T-cell (primary cell): Measurements from ENCODE around the gene ZXDC. TPM values are rescaled to one million over a fixed set of nuclear protein-coding genes. Genes with fewer than 3 reads are reported as not detected.

Source experiments
- ATAC-seq, 4 experiments: fragments of 200-7000 bp in 3 of 4; fragments of 150-1000 bp in 1 of 4; cut with Tn5 transposase; replicated peaks in 1 of 4; 1 replicate in 3 of 4; 2 replicates in 1 of 4; pipeline ENCODE4 v1.10.0; 2021; ENCODE audit warnings: moderate library complexity in 3 of 4, mild to moderate bottlenecking in 2 of 4, moderate number of reproducible peaks in 1 of 4
- CTCF ChIA-PET, 2 donors: fragments of 300-600 bp; sonication (Branson Sonifier 250); formaldehyde crosslinking; loops; one replicate each; lab custom pipeline; 2022; ENCODE audit warnings: antibody characterized with exemption in 2 of 2; lab: Charles Lee
- POLR2A ChIA-PET, 2 donors: fragments of 300-600 bp; sonication (Branson Sonifier 250); formaldehyde crosslinking; loops; one replicate each; lab custom pipeline; 2022; ENCODE audit warnings: antibody characterized with exemption in 2 of 2; lab: Charles Lee
- DNase-seq, 35 experiments: peaks; one replicate each; pipeline versions ENCODE4 v3.0.0 to v3.0.0-alpha.2; 2013 to 2023
- H3K27ac ChIP-seq: one replicate; pipeline ENCODE4 v1.5.1; 2013; ENCODE audit warnings: low read length
- H3K27me3 ChIP-seq, 2 experiments: replicated peaks in 1 of 2; 1 replicate in 1 of 2; 2 replicates in 1 of 2; pipeline versions ENCODE4 v1.6.1 to v1.7.0; 2013; ENCODE audit warnings: low read length in 1 of 2, mixed read lengths in 1 of 2; ENCODE audit not compliant: control insufficient read depth in 2 of 2, insufficient read depth in 2 of 2; ENCODE audit errors: extremely low read depth in 1 of 2
- H3K36me3 ChIP-seq, 2 donors: 1 replicate in 1 of 2; 2 replicates in 1 of 2; pipeline versions ENCODE4 v1.6.1 to v1.7.0; 2013; ENCODE audit warnings: low read length in 1 of 2; ENCODE audit not compliant: control insufficient read depth in 2 of 2, insufficient read depth in 1 of 2; ENCODE audit errors: extremely low read depth in 1 of 2
- H3K4me1 ChIP-seq, 2 experiments: 1 replicate in 1 of 2; 2 replicates in 1 of 2; pipeline versions ENCODE4 v1.6.1 to v1.7.0; 2013; ENCODE audit warnings: low read length in 2 of 2, mixed read lengths in 1 of 2; ENCODE audit not compliant: insufficient read depth in 2 of 2, control insufficient read depth in 1 of 2; ENCODE audit errors: extremely low read depth in 1 of 2
- H3K4me3 ChIP-seq, 2 donors: 1 replicate in 1 of 2; 2 replicates in 1 of 2; pipeline versions ENCODE4 v1.5.1 to v1.7.0; 2013; ENCODE audit warnings: mild to moderate bottlenecking in 2 of 2, low read length in 1 of 2, moderate library complexity in 1 of 2; ENCODE audit not compliant: control insufficient read depth in 1 of 2; ENCODE audit errors: extremely low read depth in 1 of 2
- H3K9me3 ChIP-seq: 2 replicates; pipeline ENCODE4 v1.7.0; 2013
- H3K27ac Mint-ChIP-seq, 2 donors: one replicate each; pipeline ENCODE4 v1.8.0; 2020 to 2021; ENCODE audit warnings: mild to moderate bottlenecking in 2 of 2, mixed read lengths in 2 of 2
- H3K27me3 Mint-ChIP-seq, 2 donors: one replicate each; pipeline ENCODE4 v1.8.0; 2021 to 2022; ENCODE audit warnings: mixed read lengths in 2 of 2
- H3K36me3 Mint-ChIP-seq: one replicate; pipeline ENCODE4 v1.8.0; 2021; ENCODE audit warnings: mixed read lengths
- H3K4me1 Mint-ChIP-seq, 3 donors: one replicate each; pipeline ENCODE4 v1.8.0; 2020 to 2022; ENCODE audit warnings: mixed read lengths in 3 of 3, mild to moderate bottlenecking in 1 of 3
- H3K4me3 Mint-ChIP-seq, 3 donors: one replicate each; pipeline ENCODE4 v1.8.0; 2020 to 2022; ENCODE audit warnings: mild to moderate bottlenecking in 3 of 3, mixed read lengths in 3 of 3, moderate library complexity in 3 of 3
- H3K9me3 Mint-ChIP-seq, 3 donors: one replicate each; pipeline ENCODE4 v1.8.0; 2020 to 2022; ENCODE audit warnings: mixed read lengths in 3 of 3
- WGBS: methylation state at CpG from one replicate; pipeline ENCODE4 v1.1.5; 2013; ENCODE audit warnings: missing lambda C conversion rate; ENCODE audit not compliant: insufficient coverage; 5-methylcytosine and 5-hydroxymethylcytosine counted together
- total RNA-seq, 35 experiments: library from RNA in 6 of 35; stranded (reverse) in 6 of 35; fragments of 120-200 nt in 1 of 35; gene quantifications; one replicate each; pipeline versions ENCODE4 v1.2.1 to v1.2.4 and lab custom pipeline; 2013 to 2026

ZXDC gene
- total RNA-seq, 5 donors from 2014 or later (not counting 1 experiment from before 2014, with no cell fraction given) = 57.6 to 68.7 (median 61.8) TPM

DNA sequence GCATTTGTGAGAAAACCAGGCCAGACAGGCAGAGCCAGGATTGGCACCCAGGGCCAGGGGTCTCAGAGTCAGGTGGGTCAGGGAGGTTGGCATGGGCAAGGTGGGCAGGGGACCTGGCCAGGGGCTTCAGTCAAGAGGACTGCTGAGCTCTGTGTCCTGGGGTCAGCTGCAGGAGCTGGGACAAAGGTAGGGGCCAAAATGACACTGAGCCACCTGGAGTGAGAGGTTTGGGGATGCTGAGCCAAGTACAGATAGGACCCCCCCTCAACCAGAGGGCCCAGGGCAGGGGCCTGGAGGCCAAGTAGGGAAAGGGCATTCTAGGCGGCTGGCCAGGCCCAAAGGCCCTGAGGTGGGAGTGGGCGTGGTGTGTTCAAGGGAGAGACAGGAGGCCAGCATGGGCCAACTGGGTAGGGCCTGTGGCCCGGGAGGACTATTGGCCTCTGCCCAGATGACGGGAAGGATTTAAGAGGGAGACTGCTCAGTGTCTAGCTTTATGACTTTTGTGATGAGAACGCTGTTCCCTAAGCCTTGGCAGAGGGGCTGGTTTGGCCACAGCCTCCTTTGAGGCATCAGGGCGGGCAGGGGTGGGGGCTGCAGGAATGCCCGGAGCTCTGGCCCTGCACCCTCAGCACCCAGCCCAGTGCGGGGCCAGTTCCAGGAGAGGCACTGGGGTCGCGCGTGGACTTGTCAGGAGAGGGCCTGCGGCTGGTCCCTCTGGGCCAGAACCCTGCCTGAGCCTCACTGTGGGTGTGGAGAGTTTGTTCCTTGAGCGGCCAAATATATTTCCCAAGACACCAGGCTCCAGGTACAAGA, 77.9 kb downstream of the ZXDC start:
- H3K4me1 Mint-ChIP-seq = no peaks in the 10 kb centered on the region
- H3K27ac Mint-ChIP-seq = no peak overlapping the region
- no peaks in the 10 kb centered on the region for H3K9me3 Mint-ChIP-seq
- Histone ChIP-seq H3K27ac (no peak overlapping the region), H3K4me3 (no peak overlapping the region), H3K27me3 (peaks cover 6 to 35% of the 10 kb centered on the region in 2 experiments), H3K9me3 (no peaks in the 10 kb centered on the region), H3K4me1 (no peaks in the 10 kb centered on the region), H3K36me3 (no peaks in the 10 kb centered on the region)
- ChIA-PET POLR2A (no interaction called here), CTCF (no interaction called here)
- ATAC-seq (no peak), DNase-seq (no peak)
- 88% methylated on average over 7 of the region's 13 CpGs for WGBS
- H3K27me3 Mint-ChIP-seq = peaks cover 39 to 44% of the 10 kb centered on the region in 2 donors
- H3K36me3 Mint-ChIP-seq = no peaks in the 10 kb centered on the region
- no peak overlapping the region for H3K4me3 Mint-ChIP-seq

DNA sequence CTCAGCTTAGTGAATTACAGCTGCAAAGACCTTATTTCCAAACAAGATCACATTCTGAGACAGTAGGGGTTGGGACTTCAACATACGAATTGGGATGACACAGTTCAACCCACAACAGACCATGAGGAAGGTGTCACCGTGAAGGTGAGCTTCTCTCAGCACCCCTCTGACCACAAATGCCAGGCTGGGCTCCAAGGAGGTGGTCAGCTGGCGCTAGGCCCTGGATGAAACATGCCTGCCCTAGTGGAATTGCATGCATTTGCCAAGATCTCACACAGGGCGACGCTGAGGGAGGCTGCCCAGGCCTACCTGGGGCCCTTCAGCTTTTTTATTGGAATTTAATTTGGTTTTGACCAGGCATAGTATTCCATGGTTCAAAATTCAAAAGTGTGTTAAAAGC, 79.2 kb downstream of the ZXDC start:
- ChIA-PET CTCF (no interaction called here), POLR2A (no interaction called here)
- H3K9me3 ChIP-seq = no peaks in the 10 kb centered on the region
- Mint-ChIP-seq H3K4me1 (no peaks in the 10 kb centered on the region), H3K9me3 (no peaks in the 10 kb centered on the region), H3K27me3 (peaks cover 44 to 46% of the 10 kb centered on the region in 2 donors), H3K36me3 (no peaks in the 10 kb centered on the region), H3K27ac (no peak overlapping the region), H3K4me3 (no peak overlapping the region)
- no peak for DNase-seq
- no peaks in the 10 kb centered on the region for H3K36me3 ChIP-seq
- no peak for ATAC-seq
- no peak overlapping the region for H3K27ac ChIP-seq
- H3K4me1 ChIP-seq = no peaks in the 10 kb centered on the region
- no peak overlapping the region for H3K4me3 ChIP-seq
- peaks cover 6 to 36% of the 10 kb centered on the region in 2 experiments for H3K27me3 ChIP-seq
- 67% methylated on average over 4 of the region's 5 CpGs for WGBS

DNA sequence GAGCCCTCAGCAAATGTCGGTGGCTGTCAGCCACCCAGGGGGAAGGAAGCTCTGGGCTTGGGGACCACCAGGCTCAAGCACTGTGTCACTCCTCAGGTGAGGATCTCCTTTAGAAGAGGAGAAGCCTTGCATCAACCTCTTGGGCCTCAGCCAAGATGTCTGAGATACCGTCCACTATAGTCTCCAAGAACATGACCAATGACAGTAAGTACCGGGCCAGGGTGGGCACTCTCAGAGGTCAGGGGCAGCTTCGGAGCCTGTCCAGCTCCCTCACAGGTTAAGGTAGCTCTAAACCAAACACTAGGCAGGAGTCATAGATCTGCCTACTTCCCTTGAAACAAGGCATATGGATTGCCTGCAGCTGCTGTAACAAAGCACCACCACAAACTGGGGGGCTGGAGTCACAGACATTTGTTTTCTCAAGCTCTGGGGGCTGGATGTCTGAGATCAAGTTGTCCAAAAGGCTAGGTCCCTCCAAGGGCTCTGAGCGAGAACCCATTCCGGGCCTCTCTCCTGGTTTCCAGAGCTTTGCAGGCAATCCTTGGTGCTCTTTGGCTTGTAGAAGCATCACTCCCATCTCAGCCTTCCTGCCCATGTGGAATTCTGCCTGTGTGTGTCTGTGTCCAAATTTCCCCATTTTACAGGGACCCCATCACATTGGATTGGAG, 79.7 kb downstream of the ZXDC start:
- Histone ChIP-seq H3K36me3 (no peaks in the 10 kb centered on the region), H3K4me1 (no peaks in the 10 kb centered on the region), H3K9me3 (no peaks in the 10 kb centered on the region), H3K4me3 (no peak overlapping the region), H3K27me3 (peaks cover 6 to 37% of the 10 kb centered on the region in 2 experiments), H3K27ac (no peak overlapping the region)
- no peaks in the 10 kb centered on the region for H3K36me3 Mint-ChIP-seq
- DNase-seq (no peak), ATAC-seq (no peak)
- no peak overlapping the region for H3K4me3 Mint-ChIP-seq
- WGBS = 94% methylated on average over 4 of the region's 6 CpGs
- H3K4me1 Mint-ChIP-seq = peaks cover 0 to under 1% (median 0%) of the 10 kb centered on the region in 3 donors
- no peak overlapping the region for H3K27ac Mint-ChIP-seq
- peaks cover 48 to 52% of the 10 kb centered on the region in 2 donors for H3K27me3 Mint-ChIP-seq
- POLR2A ChIA-PET = no interaction called here
- CTCF ChIA-PET = no interaction called here
- H3K9me3 Mint-ChIP-seq = no peaks in the 10 kb centered on the region

DNA sequence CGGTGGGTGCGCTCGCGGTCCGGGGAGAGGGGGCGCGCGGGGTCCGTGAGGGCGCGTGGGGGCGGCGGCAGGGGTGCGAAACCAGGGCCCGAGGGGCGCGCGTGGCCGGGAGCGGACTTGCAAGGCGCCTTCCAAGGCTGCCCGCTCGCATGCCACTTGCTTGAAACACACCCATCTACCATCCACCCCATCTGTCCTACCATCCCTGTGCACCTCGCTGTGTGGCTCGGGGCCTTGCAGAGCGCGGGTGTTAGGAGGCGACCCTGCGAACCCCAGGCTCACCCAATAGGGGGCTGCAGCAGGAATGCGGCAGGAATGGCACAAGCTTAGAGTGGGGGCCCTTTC, 80.7 kb downstream of the ZXDC start:
- Histone ChIP-seq H3K27ac (no peak overlapping the region), H3K4me1 (no peaks in the 10 kb centered on the region), H3K36me3 (no peaks in the 10 kb centered on the region), H3K4me3 (no peak overlapping the region), H3K9me3 (no peaks in the 10 kb centered on the region), H3K27me3 (peaks cover 6 to 48% of the 10 kb centered on the region in 2 experiments)
- H3K36me3 Mint-ChIP-seq = no peaks in the 10 kb centered on the region
- ATAC-seq (no peak), DNase-seq (no peak)
- no peak overlapping the region for H3K27ac Mint-ChIP-seq
- no peak overlapping the region for H3K4me3 Mint-ChIP-seq
- peaks cover 58 to 60% of the 10 kb centered on the region in 2 donors for H3K27me3 Mint-ChIP-seq
- H3K9me3 Mint-ChIP-seq = no peaks in the 10 kb centered on the region
- peaks cover 0 to 5% (median 0%) of the 10 kb centered on the region in 3 donors for H3K4me1 Mint-ChIP-seq
- ChIA-PET CTCF (no interaction called here), POLR2A (no interaction called here)
- 17% methylated on average over 16 of the region's 30 CpGs for WGBS

DNA sequence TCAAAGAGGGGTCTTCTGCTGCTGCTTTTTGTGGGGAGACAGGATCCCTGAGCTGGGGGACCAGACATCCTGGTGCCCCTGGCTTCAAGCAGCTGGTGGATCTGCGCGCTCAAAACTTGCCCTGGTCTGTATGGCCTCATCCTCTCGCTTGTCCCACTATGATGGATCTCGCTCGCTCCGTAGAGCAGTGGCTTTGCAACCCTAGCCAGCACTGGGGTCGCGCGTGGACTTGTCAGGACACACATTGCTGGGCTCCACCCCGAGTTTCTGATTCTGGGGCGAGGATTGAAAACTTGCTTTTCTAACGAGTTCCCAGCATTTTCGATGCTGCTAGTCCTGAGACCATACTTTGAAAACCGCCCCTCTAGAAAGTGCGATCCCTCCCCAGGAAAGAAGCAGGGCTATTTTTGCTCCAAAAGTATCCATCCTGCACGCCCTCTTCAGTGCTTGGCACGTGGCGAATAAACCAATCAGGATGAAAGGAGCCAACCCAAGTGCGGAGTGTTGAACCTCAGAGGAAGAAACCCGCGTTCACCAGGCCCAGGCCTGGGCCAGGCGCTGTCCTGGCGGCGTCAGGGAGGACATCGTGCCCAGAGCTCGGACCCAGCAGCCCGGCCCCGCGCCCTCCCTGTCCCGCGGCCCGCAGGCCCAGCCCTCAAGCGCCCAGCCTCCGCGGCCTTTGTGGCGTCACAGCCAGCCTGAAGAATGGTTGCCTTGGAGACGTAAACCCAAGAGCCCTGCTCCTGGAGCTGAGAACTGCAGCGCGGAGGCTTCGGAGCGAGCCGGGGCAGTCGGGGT, 81.3 kb downstream of the ZXDC start, which contains the start of gene CFAP100:
CFAP100 (plus strand) TSS at position 731 of the 798 bp plus-strand sequence. CDS start 1,092 bp downstream, outside the sequence.
- Mint-ChIP-seq H3K9me3 (no peaks in the 10 kb centered on the region), H3K27me3 (peaks cover 62 to 65% of the 10 kb centered on the region in 2 donors), H3K27ac (no peak within 1 kb of the TSS), H3K36me3 (no peaks in the 10 kb centered on the region), H3K4me1 (peaks cover 3 to 9% (median 5%) of the 10 kb centered on the region in 3 donors), H3K4me3 (no peak within 1 kb of the TSS)
- peaks cover 0 to 4% of the 10 kb centered on the region in 2 experiments for H3K4me1 ChIP-seq
- no peaks in the 10 kb centered on the region for H3K9me3 ChIP-seq
- 32% methylated on average over 43 of the region's 43 CpGs for WGBS
- no peak within 1 kb of the TSS for H3K4me3 ChIP-seq
- H3K36me3 ChIP-seq = no peaks in the 10 kb centered on the region
- ChIA-PET CTCF (no interaction called here), POLR2A (no interaction called here)
- ATAC-seq (no peak), DNase-seq (no peak)
- no peak within 1 kb of the TSS for H3K27ac ChIP-seq
- H3K27me3 ChIP-seq = peaks cover 6 to 53% of the 10 kb centered on the region in 2 experiments

DNA sequence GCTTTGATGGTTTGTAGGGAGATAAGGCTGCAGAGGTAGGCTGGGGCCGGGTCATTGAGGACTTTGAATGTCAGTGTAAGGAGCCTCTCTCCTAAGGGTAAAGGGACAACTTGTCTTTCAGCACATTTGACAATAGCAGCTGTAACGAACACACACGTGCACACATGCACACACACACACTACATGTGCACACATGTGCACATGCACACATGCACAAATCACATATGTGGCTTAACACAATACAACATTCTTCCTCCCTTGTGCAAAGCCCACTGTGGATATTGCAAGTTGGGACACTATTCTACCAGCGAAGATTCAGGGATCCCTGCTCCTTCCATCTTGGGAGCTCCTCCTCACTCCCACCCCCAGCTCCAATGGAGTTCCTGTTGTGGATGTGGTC, 82.1 kb downstream of the ZXDC start:
- Histone ChIP-seq H3K4me3 (no peak overlapping the region), H3K27ac (no peak overlapping the region), H3K4me1 (peaks cover 0 to 8% of the 10 kb centered on the region in 2 experiments), H3K9me3 (no peaks in the 10 kb centered on the region), H3K36me3 (no peaks in the 10 kb centered on the region), H3K27me3 (peaks cover 6 to 59% of the 10 kb centered on the region in 2 experiments)
- DNase-seq (no peak), ATAC-seq (no peak)
- peaks cover 3 to 9% (median 5%) of the 10 kb centered on the region in 3 donors for H3K4me1 Mint-ChIP-seq
- H3K4me3 Mint-ChIP-seq = no peak overlapping the region
- H3K36me3 Mint-ChIP-seq = no peaks in the 10 kb centered on the region
- H3K27me3 Mint-ChIP-seq = peaks cover 64 to 66% of the 10 kb centered on the region in 2 donors
- CTCF ChIA-PET = no interaction called here
- WGBS = 81% methylated on average over 3 of the region's 4 CpGs
- no peaks in the 10 kb centered on the region for H3K9me3 Mint-ChIP-seq
- H3K27ac Mint-ChIP-seq = no peak overlapping the region
- POLR2A ChIA-PET = no interaction called here
